ENCODE measurements around the gene DPP7. TPM values are rescaled to one million over a fixed set of nuclear protein-coding genes. Genes with fewer than 3 reads are reported as not detected.
A peak's percentile ranks its signal among the peaks of the same experiment; 100 is the strongest.

DPP7 gene
- total RNA-seq, 1 experiment from 2014 or later, result 51.6 TPM

- Mint-ChIP-seq H3K9me3 (ENCODE audit: low read depth, unreplicated experiment) (no peaks in the 10 kb centered on the region), H3K4me3 (ENCODE audit: low read depth, unreplicated experiment) (no peak overlapping the region), H3K27me3 (ENCODE audit: unreplicated experiment) (no peaks in the 10 kb centered on the region), H3K4me1 (ENCODE audit: low read depth, unreplicated experiment) (peaks cover 6% of the 10 kb centered on the region), H3K36me3 (ENCODE audit: insufficient read depth, unreplicated experiment) (peaks cover 41% of the 10 kb centered on the region), H3K27ac (ENCODE audit: unreplicated experiment) (no peak overlapping the region)
- TF ChIP-seq, protein P1, sequence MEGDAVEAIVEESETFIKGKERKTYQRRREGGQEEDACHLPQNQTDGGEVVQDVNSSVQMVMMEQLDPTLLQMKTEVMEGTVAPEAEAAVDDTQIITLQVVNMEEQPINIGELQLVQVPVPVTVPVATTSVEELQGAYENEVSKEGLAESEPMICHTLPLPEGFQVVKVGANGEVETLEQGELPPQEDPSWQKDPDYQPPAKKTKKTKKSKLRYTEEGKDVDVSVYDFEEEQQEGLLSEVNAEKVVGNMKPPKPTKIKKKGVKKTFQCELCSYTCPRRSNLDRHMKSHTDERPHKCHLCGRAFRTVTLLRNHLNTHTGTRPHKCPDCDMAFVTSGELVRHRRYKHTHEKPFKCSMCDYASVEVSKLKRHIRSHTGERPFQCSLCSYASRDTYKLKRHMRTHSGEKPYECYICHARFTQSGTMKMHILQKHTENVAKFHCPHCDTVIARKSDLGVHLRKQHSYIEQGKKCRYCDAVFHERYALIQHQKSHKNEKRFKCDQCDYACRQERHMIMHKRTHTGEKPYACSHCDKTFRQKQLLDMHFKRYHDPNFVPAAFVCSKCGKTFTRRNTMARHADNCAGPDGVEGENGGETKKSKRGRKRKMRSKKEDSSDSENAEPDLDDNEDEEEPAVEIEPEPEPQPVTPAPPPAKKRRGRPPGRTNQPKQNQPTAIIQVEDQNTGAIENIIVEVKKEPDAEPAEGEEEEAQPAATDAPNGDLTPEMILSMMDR (IDR thresholded peaks at IDR 0.05; ENCODE audit: unreplicated experiment), result no peak
- CTCF ChIA-PET, result no interaction called here
- intact Hi-C loops (cut with micrococcal nuclease; ENCODE audit: unreplicated experiment), result no loop called here
- BruUV-seq (replicated peaks), result no TSS peak
- no peak for DNase-seq
Observed at GRCh38 chr9:137089232-137089947, 25.1 kb downstream of the DPP7 start.

DNA sequence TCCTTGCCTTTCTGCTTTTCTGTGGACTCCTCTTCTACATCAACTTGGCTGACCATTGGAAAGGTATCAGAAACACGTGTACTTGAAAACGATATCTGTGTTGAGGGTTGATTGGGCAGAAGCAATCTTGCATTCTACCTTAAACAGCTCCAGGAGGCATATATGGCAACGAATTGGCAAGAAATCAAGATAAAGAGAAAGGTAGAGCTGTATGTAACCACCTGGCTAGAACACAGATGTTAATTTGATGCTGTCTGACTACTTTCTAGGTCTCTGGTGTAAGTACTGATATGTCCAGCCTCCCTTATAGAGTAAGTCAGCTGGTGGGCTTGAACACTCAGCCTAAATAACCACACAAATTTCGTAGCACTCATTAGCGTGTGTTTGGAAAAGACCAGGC, 26.4 kb downstream of the DPP7 start:
- Mint-ChIP-seq H3K4me1 (ENCODE audit: low read depth, unreplicated experiment) (peaks cover 6% of the 10 kb centered on the region), H3K36me3 (ENCODE audit: insufficient read depth, unreplicated experiment) (peaks cover 48% of the 10 kb centered on the region), H3K4me3 (ENCODE audit: low read depth, unreplicated experiment) (peak overlapping the region; percentile 79), H3K27me3 (ENCODE audit: unreplicated experiment) (no peaks in the 10 kb centered on the region), H3K27ac (ENCODE audit: unreplicated experiment) (no peak overlapping the region), H3K9me3 (ENCODE audit: low read depth, unreplicated experiment) (no peaks in the 10 kb centered on the region)
- TF ChIP-seq, protein P1 (IDR thresholded peaks at IDR 0.05; ENCODE audit: unreplicated experiment), result no peak
- CTCF ChIA-PET, result interaction anchor here (1.6 kb wide), 1 partner anchor 42 kb away, joined by 8 read pairs; the partner anchor contains the start of gene NPDC1
- no TSS peak for BruUV-seq (replicated peaks)
- intact Hi-C loops (cut with micrococcal nuclease; ENCODE audit: unreplicated experiment), result no loop called here
- DNase-seq, result no peak

GRCh38 chr9:137087409-137087925, 27.1 kb downstream of the DPP7 start:
- H3K36me3 Mint-ChIP-seq (ENCODE audit: insufficient read depth, unreplicated experiment), result peaks cover 49% of the 10 kb centered on the region
- no peaks in the 10 kb centered on the region for H3K27me3 Mint-ChIP-seq (ENCODE audit: unreplicated experiment)
- H3K27ac Mint-ChIP-seq (ENCODE audit: unreplicated experiment), result no peak overlapping the region
- BruUV-seq (replicated peaks), result no TSS peak
- CTCF ChIA-PET, result interaction anchor here (1.2 to 1.6 kb wide), 2 partner anchors 17 to 41 kb away, joined by 8 to 10 read pairs; partner anchors contain the start of genes NPDC1 and SAPCD2
- peak overlapping the region; percentile 79 for H3K4me3 Mint-ChIP-seq (ENCODE audit: low read depth, unreplicated experiment)
- peaks cover 6% of the 10 kb centered on the region for H3K4me1 Mint-ChIP-seq (ENCODE audit: low read depth, unreplicated experiment)
- H3K9me3 Mint-ChIP-seq (ENCODE audit: low read depth, unreplicated experiment), result no peaks in the 10 kb centered on the region
- intact Hi-C loops (cut with micrococcal nuclease; ENCODE audit: unreplicated experiment), result no loop called here
- no peak for DNase-seq
- TF ChIP-seq, protein P1 (IDR thresholded peaks at IDR 0.05; ENCODE audit: unreplicated experiment), result no peak

DNA sequence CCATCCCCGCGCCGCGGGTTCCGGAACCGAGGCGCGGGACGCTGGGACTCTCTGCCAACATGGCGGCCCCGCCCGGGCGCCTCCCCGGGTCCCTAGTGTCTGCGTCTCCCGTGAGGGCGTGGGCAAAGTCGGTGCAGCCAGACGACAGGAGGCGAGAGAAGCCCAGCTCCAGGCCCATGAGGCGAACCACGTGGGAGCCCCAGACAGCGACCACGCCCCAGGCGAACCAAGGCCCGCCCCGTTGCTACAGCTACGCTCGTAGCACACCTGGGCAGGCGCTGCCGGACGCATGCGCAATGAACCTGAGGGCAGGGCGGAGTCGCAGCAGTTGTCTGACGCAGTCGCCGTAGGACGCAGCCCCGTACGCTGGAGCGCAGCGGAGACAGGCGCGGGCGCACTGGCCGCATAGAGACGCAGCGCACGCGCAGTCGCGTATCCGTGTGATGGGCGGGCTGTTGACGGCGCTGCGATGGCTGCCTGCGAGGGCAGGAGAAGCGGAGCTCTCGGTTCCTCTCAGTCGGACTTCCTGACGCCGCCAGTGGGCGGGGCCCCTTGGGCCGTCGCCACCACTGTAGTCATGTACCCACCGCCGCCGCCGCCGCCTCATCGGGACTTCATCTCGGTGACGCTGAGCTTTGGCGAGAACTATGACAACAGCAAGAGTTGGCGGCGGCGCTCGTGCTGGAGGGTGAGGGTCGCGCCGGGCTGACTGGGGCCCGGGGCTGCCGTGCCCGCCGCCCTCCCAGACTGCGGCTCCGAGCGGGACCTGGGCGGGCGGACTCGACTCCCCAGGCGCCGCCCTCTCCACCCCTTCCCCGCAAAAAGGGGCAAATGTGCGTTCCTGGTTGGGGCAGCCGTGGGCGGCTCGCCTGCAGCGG, 27.8 kb downstream of the DPP7 start, which contains the start of gene MAN1B1:
MAN1B1 (plus strand) TSS at position 455 of the 878 bp plus-strand sequence; CDS start at position 470, 15 bp downstream.
- peaks cover 6% of the 10 kb centered on the region for H3K4me1 Mint-ChIP-seq (ENCODE audit: low read depth, unreplicated experiment)
- intact Hi-C loops (cut with micrococcal nuclease; ENCODE audit: unreplicated experiment), result no loop called here
- TF ChIP-seq, protein P1 (IDR thresholded peaks at IDR 0.05; ENCODE audit: unreplicated experiment), result no peak
- no peaks in the 10 kb centered on the region for H3K9me3 Mint-ChIP-seq (ENCODE audit: low read depth, unreplicated experiment)
- H3K27me3 Mint-ChIP-seq (ENCODE audit: unreplicated experiment), result no peaks in the 10 kb centered on the region
- CTCF ChIA-PET, result interaction anchor here (0.5 to 1.6 kb wide), 8 partner anchors 16 to 425 kb away, joined by 3 to 12 read pairs (median 6); partner anchors contain the start of genes NPDC1 and SAPCD2
- peaks cover 49% of the 10 kb centered on the region for H3K36me3 Mint-ChIP-seq (ENCODE audit: insufficient read depth, unreplicated experiment)
- peak; percentile 98 for DNase-seq
- peak within 1 kb of the TSS; percentile 92 for H3K27ac Mint-ChIP-seq (ENCODE audit: unreplicated experiment)
- no TSS peak for BruUV-seq (replicated peaks)
- peak within 1 kb of the TSS; percentile 79 for H3K4me3 Mint-ChIP-seq (ENCODE audit: low read depth, unreplicated experiment)

Data from Calu3 (cell line).